ENCODE measurements around the gene TTC9.

Gene TTC9

DNA sequence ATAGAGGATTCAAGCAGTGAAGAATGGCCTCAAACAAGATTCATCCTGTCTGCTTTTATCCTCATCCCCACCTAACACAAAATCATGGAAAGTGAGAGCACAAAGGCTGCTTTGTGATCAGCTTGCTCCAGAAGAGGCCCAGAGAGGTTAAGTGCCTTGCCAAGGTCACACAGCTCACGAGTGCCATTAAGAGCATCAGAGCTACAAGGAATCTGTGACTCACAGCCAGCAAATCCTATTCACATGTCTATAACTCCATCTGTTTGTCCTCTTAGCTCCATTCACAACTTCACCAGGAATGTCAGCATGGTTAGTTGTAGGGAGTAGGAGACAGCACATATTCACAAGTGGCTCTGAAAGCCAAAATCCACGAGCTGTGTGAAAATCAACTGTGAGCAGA, 79.8 kb downstream of the TTC9 start:
- no peaks in the 10 kb centered on the region for H3K27me3 ChIP-seq (ENCODE audit: insufficient read depth, low read length, poor library complexity, severe bottlenecking)
- no peaks in the 10 kb centered on the region for H4K20me1 ChIP-seq (ENCODE audit: insufficient read depth, low read length, poor library complexity, severe bottlenecking)
- peaks cover 6% of the 10 kb centered on the region for H3K4me1 ChIP-seq (ENCODE audit: insufficient read depth, low read length, poor library complexity, severe bottlenecking)
- no peak overlapping the region for H3K9ac ChIP-seq (ENCODE audit: low read depth, low read length, poor library complexity, severe bottlenecking)
- H2AFZ ChIP-seq (ENCODE audit: low read length) = no peak overlapping the region
- H3K79me2 ChIP-seq (ENCODE audit: insufficient read depth, low read length) = no peaks in the 10 kb centered on the region
- no peaks in the 10 kb centered on the region for H3K36me3 ChIP-seq (ENCODE audit: insufficient read depth, low read length)
- no peak overlapping the region for H3K4me2 ChIP-seq (ENCODE audit: low read depth, low read length, poor library complexity, severe bottlenecking)
- no peaks in the 10 kb centered on the region for H3K9me2 ChIP-seq (replicated peaks; ENCODE audit: low read depth, low read length)
- no peak overlapping the region for H3K4me3 ChIP-seq (ENCODE audit: low read length, poor library complexity, severe bottlenecking)
- no peaks in the 10 kb centered on the region for H3K9me3 ChIP-seq (ENCODE audit: insufficient read depth, low read depth, low read length)
- no peaks in the 10 kb centered on the region for H3F3A ChIP-seq (ENCODE audit: low read depth)
- TF ChIP-seq EZH2phosphoT487 (IDR thresholded peaks at IDR 0.05; ENCODE audit: borderline replicate concordance) = no peak
- TF ChIP-seq, protein P1, sequence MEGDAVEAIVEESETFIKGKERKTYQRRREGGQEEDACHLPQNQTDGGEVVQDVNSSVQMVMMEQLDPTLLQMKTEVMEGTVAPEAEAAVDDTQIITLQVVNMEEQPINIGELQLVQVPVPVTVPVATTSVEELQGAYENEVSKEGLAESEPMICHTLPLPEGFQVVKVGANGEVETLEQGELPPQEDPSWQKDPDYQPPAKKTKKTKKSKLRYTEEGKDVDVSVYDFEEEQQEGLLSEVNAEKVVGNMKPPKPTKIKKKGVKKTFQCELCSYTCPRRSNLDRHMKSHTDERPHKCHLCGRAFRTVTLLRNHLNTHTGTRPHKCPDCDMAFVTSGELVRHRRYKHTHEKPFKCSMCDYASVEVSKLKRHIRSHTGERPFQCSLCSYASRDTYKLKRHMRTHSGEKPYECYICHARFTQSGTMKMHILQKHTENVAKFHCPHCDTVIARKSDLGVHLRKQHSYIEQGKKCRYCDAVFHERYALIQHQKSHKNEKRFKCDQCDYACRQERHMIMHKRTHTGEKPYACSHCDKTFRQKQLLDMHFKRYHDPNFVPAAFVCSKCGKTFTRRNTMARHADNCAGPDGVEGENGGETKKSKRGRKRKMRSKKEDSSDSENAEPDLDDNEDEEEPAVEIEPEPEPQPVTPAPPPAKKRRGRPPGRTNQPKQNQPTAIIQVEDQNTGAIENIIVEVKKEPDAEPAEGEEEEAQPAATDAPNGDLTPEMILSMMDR (conservative IDR thresholded peaks at IDR 0.05; ENCODE audit: low read length) = no peak

GRCh38 chr14:70722418-70722817, 80.7 kb downstream of the TTC9 start:
- H3K36me3 ChIP-seq (ENCODE audit: insufficient read depth, low read length) = no peaks in the 10 kb centered on the region
- H3K4me3 ChIP-seq (ENCODE audit: low read length, poor library complexity, severe bottlenecking) = no peak overlapping the region
- H3K9me3 ChIP-seq (ENCODE audit: insufficient read depth, low read depth, low read length) = no peaks in the 10 kb centered on the region
- no peak overlapping the region for H2AFZ ChIP-seq (ENCODE audit: low read length)
- H3K9me2 ChIP-seq (replicated peaks; ENCODE audit: low read depth, low read length) = no peaks in the 10 kb centered on the region
- H3F3A ChIP-seq (ENCODE audit: low read depth) = no peaks in the 10 kb centered on the region
- no peak overlapping the region for H3K4me2 ChIP-seq (ENCODE audit: low read depth, low read length, poor library complexity, severe bottlenecking)
- H3K79me2 ChIP-seq (ENCODE audit: insufficient read depth, low read length) = no peaks in the 10 kb centered on the region
- no peak for TF ChIP-seq EZH2phosphoT487 (IDR thresholded peaks at IDR 0.05; ENCODE audit: borderline replicate concordance)
- TF ChIP-seq, protein P1 (conservative IDR thresholded peaks at IDR 0.05; ENCODE audit: low read length) = no peak
- H4K20me1 ChIP-seq (ENCODE audit: insufficient read depth, low read length, poor library complexity, severe bottlenecking) = no peaks in the 10 kb centered on the region
- peaks cover 12% of the 10 kb centered on the region for H3K4me1 ChIP-seq (ENCODE audit: insufficient read depth, low read length, poor library complexity, severe bottlenecking)
- H3K9ac ChIP-seq (ENCODE audit: low read depth, low read length, poor library complexity, severe bottlenecking) = no peak overlapping the region
- no peaks in the 10 kb centered on the region for H3K27me3 ChIP-seq (ENCODE audit: insufficient read depth, low read length, poor library complexity, severe bottlenecking)

DNA sequence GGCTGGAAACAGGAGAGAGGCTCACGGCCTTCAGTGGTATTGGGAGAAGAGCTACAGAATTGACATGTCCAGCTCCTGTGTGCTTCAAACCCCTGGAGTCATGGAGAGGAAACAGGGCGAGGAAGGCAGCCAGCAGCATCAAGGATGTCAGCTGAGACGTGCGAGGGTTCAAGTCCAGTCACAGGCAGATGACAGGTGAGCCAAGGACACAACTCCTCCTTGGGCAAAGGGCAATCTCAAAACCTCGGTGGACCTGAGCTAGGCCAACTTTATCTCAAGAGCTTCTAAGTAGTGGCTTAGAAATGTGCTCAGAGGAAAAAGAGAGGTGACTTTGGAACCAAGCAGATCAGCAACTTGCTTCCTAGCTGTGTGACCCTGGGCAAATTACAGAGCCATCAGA, 81.6 kb downstream of the TTC9 start:
- no peaks in the 10 kb centered on the region for H3K36me3 ChIP-seq (ENCODE audit: insufficient read depth, low read length)
- H3K4me1 ChIP-seq (ENCODE audit: insufficient read depth, low read length, poor library complexity, severe bottlenecking) = peaks cover 12% of the 10 kb centered on the region
- no peak overlapping the region for H3K4me3 ChIP-seq (ENCODE audit: low read length, poor library complexity, severe bottlenecking)
- H3K79me2 ChIP-seq (ENCODE audit: insufficient read depth, low read length) = no peaks in the 10 kb centered on the region
- no peaks in the 10 kb centered on the region for H3K27me3 ChIP-seq (ENCODE audit: insufficient read depth, low read length, poor library complexity, severe bottlenecking)
- no peaks in the 10 kb centered on the region for H3K9me2 ChIP-seq (replicated peaks; ENCODE audit: low read depth, low read length)
- H2AFZ ChIP-seq (ENCODE audit: low read length) = no peak overlapping the region
- H3K9me3 ChIP-seq (ENCODE audit: insufficient read depth, low read depth, low read length) = no peaks in the 10 kb centered on the region
- H4K20me1 ChIP-seq (ENCODE audit: insufficient read depth, low read length, poor library complexity, severe bottlenecking) = no peaks in the 10 kb centered on the region
- no peaks in the 10 kb centered on the region for H3F3A ChIP-seq (ENCODE audit: low read depth)
- TF ChIP-seq EZH2phosphoT487 (IDR thresholded peaks at IDR 0.05; ENCODE audit: borderline replicate concordance) = no peak
- TF ChIP-seq, protein P1 (conservative IDR thresholded peaks at IDR 0.05; ENCODE audit: low read length) = no peak
- no peak overlapping the region for H3K4me2 ChIP-seq (ENCODE audit: low read depth, low read length, poor library complexity, severe bottlenecking)
- no peak overlapping the region for H3K9ac ChIP-seq (ENCODE audit: low read depth, low read length, poor library complexity, severe bottlenecking)

All from Loucy (cell line).